BE2C (cell line): ENCODE results near the gene MR1.
"Not testable (repeated sequence)": the region's sequence is repeated elsewhere in the genome, so short reads cannot be mapped to it uniquely, and the experiment has no call there.

Source experiments
- DNase-seq: peaks from one replicate; pipeline ENCODE4 v3.0.0-alpha.2; 2020
- H3K27me3 ChIP-seq: fragments of 250-450 bp; sonication (Bioruptor Pico); 2 replicates; pipeline ENCODE4 v1.5.1; 2020; ENCODE audit warnings: mild to moderate bottlenecking
- H3K36me3 ChIP-seq: fragments of 250-450 bp; sonication (Bioruptor Pico); 2 replicates; pipeline ENCODE4 v1.5.1; 2020; ENCODE audit warnings: mild to moderate bottlenecking
- H3K4me1 ChIP-seq: fragments of 250-450 bp; sonication (Bioruptor Pico); 2 replicates; pipeline ENCODE4 v1.5.1; 2020
- H3K4me3 ChIP-seq: 2 replicates; pipeline ENCODE4 v1.5.1; 2011; ENCODE audit warnings: low read depth, low read length
- H3K9me3 ChIP-seq: fragments of 250-450 bp; sonication (Bioruptor Pico); 2 replicates; pipeline ENCODE4 v1.5.1; 2020
- CTCF ChIP-seq: IDR thresholded peaks from 2 replicates; pipeline ENCODE4 v1.5.1; 2012; ENCODE audit warnings: mild to moderate bottlenecking, low read depth, low read length

MR1 gene

GRCh38 chr1:181060066-181060465 lies 26.3 kb downstream of the MR1 start:
- Histone ChIP-seq H3K27me3 (no peaks in the 10 kb centered on the region), H3K4me3 (no peak overlapping the region), H3K36me3 (no peaks in the 10 kb centered on the region), H3K9me3 (no peaks in the 10 kb centered on the region), H3K4me1 (no peaks in the 10 kb centered on the region; the same call in 1 of the 2 replicates)
- TF ChIP-seq CTCF, result no peak
- DNase-seq, result no peak

GRCh38 chr1:181060947-181061346 lies 27.2 kb downstream of the MR1 start:
- not testable (repeated sequence) for DNase-seq, H3K4me1 ChIP-seq, H3K27me3 ChIP-seq, H3K9me3 ChIP-seq, H3K4me3 ChIP-seq, H3K36me3 ChIP-seq

- DNase-seq, result no peak
- H3K27me3 ChIP-seq, result no peaks in the 10 kb centered on the region
- no peaks in the 10 kb centered on the region; the same call in 1 of the 2 replicates for H3K4me1 ChIP-seq
- H3K36me3 ChIP-seq, result no peaks in the 10 kb centered on the region
- H3K4me3 ChIP-seq, result no peak overlapping the region
- no peaks in the 10 kb centered on the region for H3K9me3 ChIP-seq
- TF ChIP-seq CTCF, result no peak
Measured at GRCh38 chr1:181061487-181061886, 27.7 kb downstream of the MR1 start.

GRCh38 chr1:181061891-181062835 lies 28.4 kb downstream of the MR1 start:
- no peak for DNase-seq
- H3K9me3 ChIP-seq, result no peaks in the 10 kb centered on the region
- no peaks in the 10 kb centered on the region; the same call in 1 of the 2 replicates for H3K4me1 ChIP-seq
- no peaks in the 10 kb centered on the region for H3K27me3 ChIP-seq
- no peak overlapping the region for H3K4me3 ChIP-seq
- H3K36me3 ChIP-seq, result no peaks in the 10 kb centered on the region
- TF ChIP-seq CTCF, result no peak

- DNase-seq, result no peak
- Histone ChIP-seq H3K36me3 (no peaks in the 10 kb centered on the region), H3K27me3 (no peaks in the 10 kb centered on the region), H3K4me3 (no peak overlapping the region), H3K4me1 (no peaks in the 10 kb centered on the region; the same call in 1 of the 2 replicates), H3K9me3 (no peaks in the 10 kb centered on the region)
- TF ChIP-seq CTCF, result no peak
Measured at GRCh38 chr1:181062836-181063428, 29.1 kb downstream of the MR1 start.

GRCh38 chr1:181064011-181064623 lies 30.3 kb downstream of the MR1 start:
- Histone ChIP-seq H3K9me3 (no peaks in the 10 kb centered on the region), H3K27me3 (no peaks in the 10 kb centered on the region), H3K4me3 (no peak overlapping the region), H3K36me3 (no peaks in the 10 kb centered on the region), H3K4me1 (no peaks in the 10 kb centered on the region; the same call in 1 of the 2 replicates)
- no peak for TF ChIP-seq CTCF
- no peak for DNase-seq
